ENCODE results near the gene DBR1. TPM values are rescaled to one million over a fixed set of nuclear protein-coding genes. Genes with fewer than 3 reads are reported as not detected.

The DBR1 gene
- total and polyA plus RNA-seq, 2 donors from 2014 or later, result 8.5 to 18.9 TPM

DNA sequence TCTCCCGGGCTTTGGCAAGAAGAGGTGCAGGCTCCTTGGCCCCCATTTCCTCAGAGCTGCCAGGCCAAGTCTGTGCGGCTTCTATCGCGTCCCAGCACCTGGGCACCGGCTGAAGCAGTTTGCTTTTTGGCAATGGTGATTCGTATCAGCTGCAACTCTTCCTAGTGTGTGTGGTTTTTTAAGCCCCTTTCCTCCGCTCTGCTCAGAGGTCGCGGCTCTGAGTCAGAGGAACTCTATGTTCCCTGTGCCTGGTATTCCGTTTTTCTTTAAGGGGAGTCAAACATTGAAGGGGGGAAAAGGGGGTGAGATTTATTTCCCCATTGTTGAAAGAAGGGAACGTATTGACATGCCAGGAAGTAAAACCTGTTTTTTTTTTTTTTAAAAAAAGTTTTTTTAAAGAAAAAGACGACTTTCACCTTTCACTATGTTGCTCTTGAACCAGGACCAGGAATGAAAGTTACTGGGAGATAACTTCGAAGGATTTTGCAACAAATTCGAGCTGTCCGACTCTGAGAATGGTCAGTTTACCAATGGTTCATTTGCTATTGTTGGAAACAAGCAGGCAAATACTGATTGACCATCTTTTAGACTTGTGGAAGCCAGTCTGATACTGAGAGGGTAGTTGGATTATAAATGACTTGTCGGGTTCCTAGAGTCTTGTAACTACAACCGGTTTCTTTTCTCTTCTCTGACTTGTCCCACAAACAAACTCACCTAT lies 13.5 kb upstream of the DBR1 start:
- peaks cover 0 to 2% (median 2%) of the 10 kb centered on the region in 3 donors for H3K36me3 ChIP-seq (ENCODE audit: control insufficient read depth in 2 of 3, insufficient read depth in 3 of 3, low read length in 3 of 3)
- DNase-seq (no peak), FAIRE-seq (no peak)
- no peaks in the 10 kb centered on the region for H3K9me3 ChIP-seq (ENCODE audit: control insufficient read depth in 2 of 3, insufficient read depth in 1 of 3, low read length in 3 of 3)
- no peak for TF ChIP-seq CTCF (IDR thresholded peaks at IDR 0.05; ENCODE audit: borderline replicate concordance, extremely low read depth, insufficient read depth)
- H3K27ac ChIP-seq (ENCODE audit: low read depth in 2 of 2, low read length in 2 of 2), result peak overlapping the region; percentile 97 to 98
- H3K4me1 ChIP-seq (ENCODE audit: control insufficient read depth in 2 of 3, insufficient read depth in 2 of 3, low read depth in 1 of 3, low read length in 3 of 3), result peaks cover 0 to 11% (median 3%) of the 10 kb centered on the region in 3 donors
- no peaks in the 10 kb centered on the region for H3K27me3 ChIP-seq (ENCODE audit: control insufficient read depth, insufficient read depth, low read length)
- intact Hi-C loops (cut with DNase I), result no loop called here
- peak overlapping the region; percentile 90 to 97 (median 93) for H3K9ac ChIP-seq (ENCODE audit: low read length in 3 of 3)
- H3K4me3 ChIP-seq (ENCODE audit: low read length in 3 of 3), result peak overlapping the region; percentile 85 to 98 (median 95)

- H3K4me3 ChIP-seq (ENCODE audit: low read length in 3 of 3), result peak within 1 kb of the TSS; percentile 85 to 98 (median 95)
- peaks cover 0 to 2% (median under 1%) of the 10 kb centered on the region in 3 donors for H3K36me3 ChIP-seq (ENCODE audit: control insufficient read depth in 2 of 3, insufficient read depth in 3 of 3, low read length in 3 of 3)
- intact Hi-C loops (cut with DNase I), result no loop called here
- peaks cover 0 to 11% (median 3%) of the 10 kb centered on the region in 3 donors for H3K4me1 ChIP-seq (ENCODE audit: control insufficient read depth in 2 of 3, insufficient read depth in 2 of 3, low read depth in 1 of 3, low read length in 3 of 3)
- H3K27me3 ChIP-seq (ENCODE audit: control insufficient read depth, insufficient read depth, low read length), result no peaks in the 10 kb centered on the region
- no peaks in the 10 kb centered on the region for H3K9me3 ChIP-seq (ENCODE audit: control insufficient read depth in 2 of 3, insufficient read depth in 1 of 3, low read length in 3 of 3)
- TF ChIP-seq CTCF (IDR thresholded peaks at IDR 0.05; ENCODE audit: borderline replicate concordance, extremely low read depth, insufficient read depth), result no peak
- H3K27ac ChIP-seq (ENCODE audit: low read depth in 2 of 2, low read length in 2 of 2), result peak within 1 kb of the TSS; percentile 97 to 98
- peak within 1 kb of the TSS; percentile 90 to 97 (median 93) for H3K9ac ChIP-seq (ENCODE audit: low read length in 3 of 3)
- DNase-seq (peak in 4 of 5 donors; percentile 69 to 96 (median 77)), FAIRE-seq (no peak)
Observed at GRCh38 chr3:138187296-138188012, 12.7 kb upstream of the DBR1 start, which contains the start of gene ARMC8. Gene ARMC8, plus strand, starts transcription at chr3:138187301. Its CDS starts 254 bp downstream, at chr3:138187555.

DNA sequence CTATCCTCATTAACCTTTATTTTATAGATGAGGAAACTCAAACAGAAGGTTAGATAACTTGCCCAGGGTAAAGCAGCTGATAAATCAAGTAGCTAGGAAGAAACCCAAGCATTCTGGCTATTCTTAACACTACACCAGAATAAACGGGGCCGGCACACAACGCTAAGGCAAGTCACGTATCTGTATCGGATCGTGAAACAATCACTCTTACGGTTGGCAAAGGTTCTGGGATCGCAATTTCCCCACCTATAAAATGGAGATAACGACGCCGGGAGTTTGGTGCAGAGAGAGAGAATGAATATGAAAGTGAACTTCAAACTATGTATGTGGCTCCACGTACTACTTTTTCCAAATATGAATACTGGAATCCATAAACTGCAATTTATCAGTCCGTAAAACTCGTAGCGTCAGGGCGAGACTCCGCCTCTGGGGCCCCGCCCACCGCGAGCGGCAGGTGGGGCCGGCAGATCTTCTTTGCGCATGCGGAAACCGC lies 12.1 kb upstream of the DBR1 start:
- Histone ChIP-seq H3K27me3 (ENCODE audit: control insufficient read depth, insufficient read depth, low read length) (no peaks in the 10 kb centered on the region), H3K4me3 (ENCODE audit: low read length in 3 of 3) (peak overlapping the region; percentile 85 to 98 (median 95)), H3K4me1 (ENCODE audit: control insufficient read depth in 2 of 3, insufficient read depth in 2 of 3, low read depth in 1 of 3, low read length in 3 of 3) (peaks cover 0 to 11% (median 3%) of the 10 kb centered on the region in 3 donors), H3K27ac (ENCODE audit: low read depth in 2 of 2, low read length in 2 of 2) (peak overlapping the region; percentile 97 to 98), H3K9ac (ENCODE audit: low read length in 3 of 3) (peak overlapping the region; percentile 90 to 97 (median 93)), H3K9me3 (ENCODE audit: control insufficient read depth in 2 of 3, insufficient read depth in 1 of 3, low read length in 3 of 3) (no peaks in the 10 kb centered on the region), H3K36me3 (ENCODE audit: control insufficient read depth in 2 of 3, insufficient read depth in 3 of 3, low read length in 3 of 3) (peaks cover 0 to 2% (median 0%) of the 10 kb centered on the region in 3 donors)
- FAIRE-seq, result no peak
- DNase-seq, result peak in 4 of 5 donors; percentile 92 to 96 (median 94)
- intact Hi-C loops (cut with DNase I), result no loop called here
- TF ChIP-seq CTCF (IDR thresholded peaks at IDR 0.05; ENCODE audit: borderline replicate concordance, extremely low read depth, insufficient read depth), result no peak
